Superior temporal gyrus (tissue), 1 donor: ENCODE measurements around the gene KSR1.
"Not testable (repeated sequence)": the region's sequence is repeated elsewhere in the genome, so short reads cannot be mapped to it uniquely, and the experiment has no call there.

Source experiments
- DNase-seq: peaks from one replicate; pipeline ENCODE4 v3.0.0-alpha.2; 2016; ENCODE audit errors: extremely low spot score

KSR1 gene

DNA sequence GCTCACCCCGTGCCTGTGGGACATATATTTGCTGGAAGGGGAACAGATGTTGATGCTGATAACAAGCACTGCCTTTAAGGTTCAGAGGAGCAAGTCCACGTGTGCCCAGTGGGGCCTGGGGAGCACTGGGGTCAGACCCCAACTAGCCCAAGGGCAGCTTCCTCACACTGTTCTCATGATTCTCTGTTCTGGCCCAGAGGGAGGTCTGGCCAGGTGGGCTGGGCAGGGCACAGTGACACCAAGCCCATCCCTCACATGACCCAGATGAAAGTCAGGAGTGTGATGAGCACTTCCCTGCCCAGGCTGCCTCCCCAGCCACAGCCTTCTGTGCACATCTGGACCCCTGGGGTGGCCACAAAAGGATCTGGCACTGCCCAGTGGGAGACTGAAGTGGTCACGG is 29.8 kb upstream of the KSR1 start:
- not testable (repeated sequence) for DNase-seq

DNA sequence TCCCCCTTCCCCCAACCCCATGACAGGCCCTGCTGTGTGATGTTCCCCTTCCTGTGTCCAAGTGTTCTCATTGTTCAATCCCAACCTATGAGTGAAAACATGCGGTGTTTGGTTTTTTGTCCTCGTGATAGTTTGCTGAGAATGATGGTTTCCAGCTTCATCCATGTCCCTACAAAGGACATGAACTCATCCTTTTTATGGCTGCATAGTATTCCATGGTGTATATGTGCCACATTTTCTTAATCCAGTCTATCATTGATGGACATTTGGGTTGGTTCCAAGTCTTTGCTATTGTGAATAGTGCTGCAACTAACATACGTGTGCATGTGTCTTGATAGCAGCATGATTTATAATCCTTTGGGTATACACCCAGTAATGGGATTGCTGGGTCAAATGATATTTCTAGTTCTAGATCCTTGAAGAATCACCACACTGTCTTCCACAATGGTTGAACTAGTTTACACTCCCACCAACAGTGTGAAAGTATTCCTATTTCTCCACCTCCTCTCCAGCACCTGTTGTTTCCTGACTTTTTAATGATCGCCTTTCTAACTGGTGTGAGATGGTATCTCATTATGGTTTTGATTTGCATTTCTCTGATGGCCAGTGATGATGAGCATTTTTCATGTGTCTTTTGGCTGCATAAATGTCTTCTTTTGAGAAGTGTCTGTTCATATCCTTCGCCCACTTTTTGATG is 28.9 kb upstream of the KSR1 start:
- not testable (repeated sequence) for DNase-seq

DNA sequence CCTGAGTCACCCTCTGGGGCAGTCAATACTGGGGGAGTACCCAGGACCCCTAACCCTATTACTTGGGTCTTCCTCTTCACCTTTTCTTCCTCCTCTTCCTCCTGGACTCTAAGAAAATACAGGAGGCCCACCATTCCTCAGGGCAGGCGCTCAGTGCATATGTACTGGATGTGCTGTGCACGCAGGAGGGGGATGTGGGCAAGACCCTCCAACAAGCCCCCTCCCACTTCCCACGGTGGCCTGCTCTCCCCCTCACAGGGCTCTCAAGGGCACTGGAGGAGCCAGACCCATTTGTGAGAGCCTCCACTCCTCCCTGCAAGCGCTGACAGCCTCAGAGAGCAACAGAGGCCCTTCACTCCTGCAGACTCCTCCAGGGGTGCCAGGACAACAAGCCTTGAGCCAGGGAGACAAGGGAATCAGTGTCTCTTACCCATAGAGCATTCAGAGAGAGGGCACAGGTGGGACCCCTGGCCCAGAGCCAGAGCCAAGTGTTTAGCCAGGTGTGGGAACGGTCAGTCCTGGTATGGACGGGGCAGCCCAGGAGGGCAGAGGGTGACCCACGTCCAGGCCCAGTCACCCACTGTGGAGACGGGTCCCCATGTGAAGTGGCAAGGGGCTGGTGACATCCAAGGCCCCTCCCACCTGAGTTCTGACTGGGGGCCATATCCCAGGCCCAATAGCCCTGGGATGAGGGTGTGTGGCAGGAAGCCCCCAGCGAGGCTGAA is 27.3 kb upstream of the KSR1 start:
- no peak for DNase-seq

DNA sequence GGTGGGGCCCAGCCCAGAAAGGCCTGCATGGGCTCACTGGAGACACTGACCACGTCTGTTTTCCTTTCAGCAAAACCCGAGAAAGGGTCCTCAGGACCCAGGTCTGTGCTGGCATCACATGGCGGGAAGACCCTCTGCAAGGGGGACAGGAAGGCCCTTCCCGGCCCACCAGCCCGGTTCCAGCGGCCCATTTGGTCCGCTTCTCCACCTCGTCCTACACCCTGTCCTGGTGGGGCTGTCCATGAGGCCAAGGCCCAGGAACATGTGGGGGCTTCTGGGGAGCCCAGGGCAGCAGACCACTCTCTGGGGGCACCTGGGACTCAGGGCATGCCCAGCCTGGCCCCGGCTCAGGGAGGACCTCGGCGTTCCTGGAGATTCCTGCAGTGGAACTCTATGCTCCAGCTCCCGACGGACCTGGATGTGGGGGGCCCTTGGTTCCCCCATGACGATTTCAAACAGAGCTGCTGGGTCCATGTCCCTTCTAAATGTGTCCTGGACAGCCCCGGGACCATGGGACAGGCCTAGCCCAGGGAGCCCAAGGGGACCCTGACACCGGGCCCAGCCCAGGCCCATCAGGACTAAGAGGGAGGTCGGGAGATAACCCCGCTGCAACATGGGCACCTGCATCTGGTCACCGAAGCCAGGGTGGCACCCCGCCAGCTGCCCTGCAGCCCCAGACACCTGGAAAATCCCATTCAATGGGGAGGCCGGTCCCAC is 26.4 kb upstream of the KSR1 start:
- DNase-seq = no peak

DNA sequence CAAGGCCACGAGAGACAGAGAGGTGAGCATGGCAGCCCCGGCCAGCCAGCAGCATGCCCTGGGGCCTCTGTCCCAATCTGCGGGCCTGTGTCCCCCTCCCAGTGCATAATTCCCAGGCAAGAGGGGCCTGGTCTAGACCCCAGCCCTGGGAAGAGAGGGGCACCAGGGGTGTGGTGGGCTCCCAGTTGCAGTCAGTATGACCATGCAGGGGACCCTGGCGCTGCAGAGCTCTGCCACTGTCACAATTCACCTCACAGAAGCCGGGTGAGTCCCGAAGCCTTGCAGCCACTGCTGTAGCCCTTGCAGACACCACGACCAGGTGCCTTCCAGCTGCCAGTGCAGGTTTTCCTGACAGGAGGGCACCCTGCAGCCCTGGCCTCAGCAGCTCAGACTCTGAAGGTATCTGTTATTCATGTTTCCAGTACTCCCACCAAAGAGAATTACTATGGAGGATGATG is 25.8 kb upstream of the KSR1 start:
- DNase-seq = no peak

DNA sequence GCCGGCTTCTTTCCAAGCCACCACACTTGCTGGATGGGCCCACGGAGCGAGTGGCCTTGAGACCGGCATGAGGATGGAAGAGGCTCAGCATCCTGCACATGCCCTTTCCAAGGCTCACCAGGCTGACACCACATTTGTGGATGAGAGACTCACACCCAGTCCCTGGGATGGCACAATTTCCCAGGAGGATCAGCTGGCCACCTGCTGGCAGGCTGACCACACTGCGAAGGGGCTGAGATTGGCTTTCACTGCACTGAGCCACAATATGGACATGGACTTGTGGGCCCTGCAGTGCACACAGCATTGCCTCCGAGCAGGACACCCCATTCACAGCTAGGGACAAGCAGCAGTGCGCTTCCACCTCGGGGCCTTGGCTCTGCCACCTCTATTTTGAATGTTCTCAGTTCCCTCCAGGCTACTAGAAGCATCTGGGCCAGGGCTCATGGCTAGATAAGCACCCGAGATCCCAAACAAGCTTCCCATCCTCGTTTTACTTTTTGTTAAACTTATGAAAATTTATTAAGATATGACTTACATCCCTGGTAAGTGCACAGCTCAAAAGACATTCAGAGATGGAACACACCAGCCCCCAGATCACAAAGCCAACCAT is 25.3 kb upstream of the KSR1 start:
- no peak for DNase-seq

DNA sequence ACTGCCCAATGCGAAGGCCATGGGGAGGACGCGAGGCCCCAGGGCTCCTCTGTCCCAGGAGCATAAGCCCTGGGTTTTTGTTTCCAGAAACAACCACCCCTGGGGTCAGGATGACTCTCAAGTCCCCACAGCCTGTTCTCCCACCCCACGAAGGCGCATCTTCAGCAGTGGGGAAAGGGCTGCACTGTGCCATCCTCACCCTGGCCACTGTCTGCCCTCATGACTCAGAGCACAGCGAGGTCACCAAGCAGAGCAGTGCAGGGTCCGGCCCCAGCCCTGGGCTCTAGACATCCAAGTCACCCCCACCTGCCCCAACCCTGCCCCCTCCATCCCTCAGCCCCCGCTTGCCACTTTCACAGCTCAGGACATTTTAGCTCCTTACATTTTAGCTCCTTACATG is 22.7 kb upstream of the KSR1 start:
- no peak for DNase-seq

DNA sequence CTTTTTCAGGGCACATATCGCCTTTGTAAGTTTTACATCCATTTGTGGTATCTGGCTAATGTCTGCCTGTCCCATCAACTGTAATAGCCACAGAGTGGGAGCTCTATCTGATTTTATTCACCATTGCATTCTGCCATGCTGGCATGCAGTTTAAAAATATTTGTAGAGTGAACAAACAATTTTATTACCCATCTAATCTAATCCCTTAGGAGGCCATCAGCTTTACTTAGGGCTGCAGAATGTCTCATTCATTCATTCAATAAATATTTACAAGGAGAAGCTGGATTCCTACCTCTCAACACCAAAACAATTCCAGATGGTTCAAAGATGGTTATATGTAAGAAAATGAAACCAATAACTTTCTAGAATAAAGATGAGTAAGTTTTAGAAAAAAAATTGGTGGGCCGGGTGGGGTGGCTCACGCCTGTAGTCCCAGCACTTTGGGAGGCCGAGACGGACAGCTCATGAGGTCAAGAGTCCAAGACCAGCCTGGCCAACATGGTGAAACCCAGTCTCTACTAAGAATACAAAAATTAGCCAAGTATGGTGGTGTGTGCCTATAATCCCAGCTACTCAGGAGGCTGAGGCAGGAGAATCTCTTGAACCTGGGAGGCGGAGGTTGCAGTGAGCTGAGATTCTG is 20.7 kb upstream of the KSR1 start:
- DNase-seq = not testable (repeated sequence)

DNA sequence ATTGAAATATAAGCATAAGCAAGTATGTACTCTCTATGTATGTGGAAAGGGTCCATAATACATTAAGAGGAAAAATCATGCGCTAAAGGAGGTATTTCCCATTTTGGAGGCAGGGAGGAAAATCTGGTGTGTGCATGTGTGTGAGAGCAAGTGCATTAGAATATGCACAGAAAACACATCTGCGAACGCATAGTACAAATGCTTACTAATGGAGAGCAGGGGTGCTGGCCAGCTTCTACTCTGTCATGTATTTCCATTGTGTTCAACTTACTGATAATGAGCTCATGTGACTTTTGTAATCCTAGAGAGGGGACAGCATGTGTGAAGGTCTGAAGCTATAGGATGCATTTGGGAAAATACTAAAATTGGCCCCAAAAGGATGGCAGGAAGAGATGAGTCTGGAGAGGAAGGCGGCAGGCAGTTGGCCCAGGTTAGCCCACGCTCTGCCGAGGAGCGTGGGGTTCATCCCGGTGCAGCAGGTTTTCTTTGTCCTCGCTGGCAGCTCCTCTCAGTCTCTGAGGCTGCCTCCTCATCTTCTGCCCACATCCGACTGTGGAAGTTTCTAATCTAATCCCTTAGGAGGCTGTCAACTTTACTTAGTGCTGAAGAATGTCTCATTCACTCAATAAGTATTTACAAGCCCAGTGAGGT is 17.8 kb upstream of the KSR1 start:
- DNase-seq = peak; percentile 13

DNA sequence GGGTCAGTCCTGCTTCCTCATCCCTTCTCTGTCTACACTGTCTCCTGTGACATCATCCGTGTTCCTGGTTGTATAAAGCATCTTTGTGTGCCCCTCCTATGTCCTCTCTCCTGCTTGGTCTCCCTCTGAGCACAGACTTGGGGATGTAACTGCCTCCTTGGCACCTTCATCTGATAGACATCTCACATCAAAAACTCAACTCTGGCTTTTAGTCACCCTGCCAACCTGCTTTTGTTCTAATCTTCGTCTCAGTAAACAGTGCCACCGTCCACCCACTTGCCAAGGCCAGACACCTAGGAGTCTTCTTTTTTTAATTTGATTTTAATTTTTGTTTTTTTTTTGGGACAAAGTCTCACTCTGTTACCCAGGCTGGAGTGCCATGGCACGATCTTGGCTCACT is 16.9 kb upstream of the KSR1 start:
- DNase-seq = no peak

DNA sequence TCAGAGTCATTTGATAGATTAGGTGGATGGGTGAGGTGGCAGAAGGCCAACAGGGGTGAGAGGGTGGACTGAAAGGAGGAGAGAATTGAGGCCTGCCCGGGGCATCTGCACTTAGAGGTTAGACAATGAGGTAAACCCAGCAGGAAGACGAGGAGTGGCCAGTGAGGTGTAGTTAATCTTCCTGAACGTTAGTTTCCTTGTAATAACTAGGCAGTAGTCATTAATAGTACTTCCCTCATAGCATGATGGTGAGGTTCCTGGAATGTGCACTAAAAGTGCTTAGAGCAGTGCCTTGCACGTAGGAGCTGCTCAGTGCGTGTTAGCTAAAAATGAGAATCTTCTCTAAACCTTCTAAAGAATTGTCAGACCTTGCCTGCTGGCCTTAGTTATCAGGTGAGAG is 13.5 kb upstream of the KSR1 start:
- DNase-seq = no peak

DNA sequence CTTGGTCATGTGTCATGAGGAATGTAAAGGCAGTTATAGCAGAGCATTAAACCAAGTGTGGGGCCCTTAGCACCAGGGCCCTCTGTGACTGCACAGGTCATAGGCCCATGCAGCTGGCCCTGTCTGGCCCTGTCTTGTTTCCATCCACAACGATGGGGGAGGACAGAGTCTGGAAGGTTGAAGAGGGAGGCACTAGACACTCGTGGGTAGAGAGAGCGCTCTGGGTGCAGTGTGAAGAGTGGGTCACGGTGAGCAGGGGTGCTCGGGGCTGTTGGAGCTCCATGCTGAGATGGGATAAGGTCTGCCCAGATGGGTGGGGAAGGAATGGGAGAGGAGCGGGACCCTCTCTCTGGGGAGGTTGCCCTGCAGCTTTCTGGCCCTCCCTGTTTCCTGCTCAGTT is 12.8 kb upstream of the KSR1 start:
- DNase-seq = no peak

DNA sequence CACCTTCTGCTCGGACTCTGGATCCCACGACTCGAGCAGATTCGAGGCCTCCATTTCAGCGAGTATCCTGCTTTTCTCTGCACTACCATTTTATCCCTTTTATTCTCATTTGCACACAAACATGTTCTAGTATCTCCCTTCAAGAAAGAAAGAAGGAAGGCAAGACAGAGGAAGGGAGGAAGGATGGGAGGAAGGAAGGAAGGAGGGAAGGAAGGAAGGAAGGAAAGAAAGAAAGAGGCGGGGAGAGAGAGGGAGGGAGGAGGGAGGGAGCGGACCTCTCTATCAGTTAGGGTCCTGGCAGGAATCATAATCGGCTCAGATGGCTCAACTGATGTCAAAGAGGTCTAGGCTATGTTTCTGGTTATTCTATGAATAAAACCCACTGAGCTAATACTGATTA is 10.3 kb upstream of the KSR1 start:
- no peak for DNase-seq

DNA sequence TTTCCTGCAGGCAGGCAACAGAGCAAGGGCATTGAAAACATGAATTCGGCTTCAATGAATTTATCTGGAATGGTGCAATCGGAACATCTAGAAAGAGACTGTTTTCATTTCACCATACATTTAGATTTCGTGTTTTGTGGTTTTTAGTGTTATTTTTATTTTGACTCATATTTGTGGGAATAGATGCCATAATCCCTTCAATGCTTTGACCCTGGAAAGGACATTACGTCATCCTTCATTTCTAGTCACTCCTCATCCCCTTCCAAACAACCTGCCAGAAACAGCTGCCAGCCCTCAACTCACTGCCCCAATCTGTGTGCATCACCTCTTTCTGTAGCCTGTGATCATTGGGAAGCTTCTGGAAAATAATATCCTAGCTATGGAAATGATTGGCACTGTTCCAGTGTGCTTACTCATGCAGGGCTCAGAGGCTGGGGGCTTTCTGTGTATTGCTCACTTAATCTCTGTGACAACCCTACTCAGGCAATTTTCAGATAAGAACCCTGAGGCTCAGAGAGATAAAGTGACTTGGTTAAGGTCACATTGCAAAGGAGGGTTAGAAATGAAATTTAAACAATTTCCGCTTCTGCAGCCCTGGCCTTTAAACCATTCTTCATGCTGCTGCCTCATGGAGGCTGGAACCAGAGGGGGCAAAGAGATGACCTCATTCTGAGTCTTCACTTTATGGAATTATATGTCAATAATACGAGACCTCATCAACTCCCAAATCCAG is 9.5 kb upstream of the KSR1 start:
- DNase-seq = no peak

DNA sequence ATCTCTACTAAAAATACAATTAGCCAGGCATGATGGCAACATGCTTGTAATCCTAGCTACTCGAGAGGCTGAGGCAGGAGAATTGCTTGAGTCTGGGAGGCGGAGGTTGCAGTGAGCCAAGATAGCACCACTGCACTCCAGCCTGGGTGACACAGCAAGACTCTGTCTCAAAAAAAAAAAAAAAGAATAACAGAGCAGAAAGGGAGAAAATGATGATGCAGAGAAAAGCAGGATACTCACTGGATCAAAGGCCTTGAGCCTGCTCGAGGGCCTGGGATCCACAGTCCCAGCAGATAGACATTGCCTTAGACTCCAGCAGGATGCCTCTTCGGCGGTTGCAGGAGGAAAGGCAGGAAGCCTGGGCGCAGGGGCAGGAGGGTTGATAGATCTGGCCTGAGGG is 7.7 kb upstream of the KSR1 start:
- DNase-seq = not testable (repeated sequence)

DNA sequence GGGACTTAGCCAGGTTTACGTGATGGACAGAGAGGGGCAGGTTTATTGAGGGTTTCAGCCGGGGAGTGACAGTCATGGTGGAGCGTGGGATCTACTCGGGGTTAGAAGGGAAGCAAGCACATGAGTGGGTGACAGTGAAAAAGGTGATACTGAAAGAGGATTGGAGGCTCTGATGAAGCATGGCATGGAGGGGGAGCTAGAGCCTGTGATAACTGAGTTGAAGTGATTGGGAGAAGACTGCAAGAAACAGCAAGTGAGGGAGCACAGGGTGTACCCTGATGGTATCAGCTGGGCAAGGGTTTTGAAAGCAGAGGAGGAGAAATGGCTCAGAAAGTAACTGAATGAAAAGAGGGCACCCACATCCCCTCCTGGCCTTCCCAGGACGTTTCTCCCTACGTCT is 6.7 kb upstream of the KSR1 start:
- DNase-seq = no peak

DNA sequence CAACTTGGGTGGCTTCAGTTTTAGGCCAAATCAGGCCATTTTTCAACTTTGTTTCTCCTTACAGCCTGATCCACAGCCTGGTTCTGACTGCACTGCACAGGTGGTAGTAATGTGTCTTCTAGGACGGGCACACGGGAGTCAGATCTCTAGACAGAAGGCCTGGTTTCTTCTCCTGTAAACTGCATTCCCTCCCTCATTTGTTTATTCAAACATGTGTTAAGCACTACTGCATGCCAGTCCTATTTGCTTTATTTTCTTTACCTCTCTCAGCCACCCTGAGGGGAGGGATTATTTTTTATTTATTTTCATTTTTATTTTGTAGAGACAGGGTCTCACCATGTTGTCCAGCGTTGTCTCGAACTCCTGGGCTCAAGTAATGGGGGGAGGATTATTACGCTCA is 6.3 kb upstream of the KSR1 start:
- no peak for DNase-seq

DNA sequence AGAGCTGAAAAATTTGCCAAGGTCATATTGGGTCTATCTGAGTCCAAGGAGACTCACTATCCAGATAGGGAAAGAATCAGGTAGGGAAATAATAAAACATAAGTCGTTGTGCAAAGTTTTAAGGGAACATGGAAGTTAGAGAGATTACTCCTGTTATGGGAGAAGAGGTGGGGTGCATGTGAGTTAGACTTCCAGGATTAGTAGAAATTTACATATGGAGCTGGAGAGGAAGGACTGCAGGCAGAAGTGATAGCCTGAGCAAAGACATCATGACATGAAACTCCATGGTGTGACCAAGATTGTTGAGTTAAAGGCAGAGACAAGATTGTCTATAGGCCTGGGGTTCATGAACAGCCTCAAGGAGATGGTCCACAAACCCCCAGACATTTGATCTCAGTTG is 5.8 kb upstream of the KSR1 start:
- no peak for DNase-seq

DNA sequence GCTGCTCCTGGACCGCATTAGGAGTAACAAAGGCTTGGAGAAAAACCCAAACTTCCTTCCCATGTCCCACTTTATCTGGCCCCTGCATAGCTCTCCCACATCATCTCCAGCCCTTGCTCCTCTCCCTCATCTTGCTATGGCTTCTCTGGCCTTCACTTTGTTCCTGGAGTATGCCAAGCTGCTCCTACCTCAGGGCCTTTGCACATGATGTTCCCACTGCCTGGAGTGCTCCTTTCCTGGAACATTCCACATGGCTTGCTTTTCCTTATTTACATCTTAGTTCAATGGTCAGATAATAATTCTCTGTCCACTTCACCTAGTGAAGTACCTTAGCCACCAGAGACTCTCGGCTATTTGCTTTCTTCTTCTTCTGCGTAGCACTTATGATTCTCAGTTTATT is 4.3 kb upstream of the KSR1 start:
- no peak for DNase-seq

DNA sequence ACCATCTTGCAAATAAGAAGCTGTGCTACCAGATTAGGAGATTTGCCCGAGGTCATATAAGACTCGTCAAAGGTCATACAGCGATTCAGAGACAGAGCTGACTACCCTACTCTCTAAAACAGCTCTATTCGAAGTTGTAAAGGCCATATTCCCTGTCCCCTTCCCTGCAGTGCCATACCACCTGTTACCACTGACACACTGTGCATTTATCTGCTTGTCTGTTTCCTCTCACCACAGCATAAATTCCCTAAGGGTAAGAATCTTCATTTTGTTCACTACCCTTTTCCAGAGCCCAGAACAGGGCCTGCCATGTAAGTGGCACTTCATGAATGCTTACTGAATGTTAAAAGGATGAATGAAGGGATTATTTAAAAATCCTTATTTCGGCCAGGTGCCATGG is 3.4 kb upstream of the KSR1 start:
- DNase-seq = no peak

DNA sequence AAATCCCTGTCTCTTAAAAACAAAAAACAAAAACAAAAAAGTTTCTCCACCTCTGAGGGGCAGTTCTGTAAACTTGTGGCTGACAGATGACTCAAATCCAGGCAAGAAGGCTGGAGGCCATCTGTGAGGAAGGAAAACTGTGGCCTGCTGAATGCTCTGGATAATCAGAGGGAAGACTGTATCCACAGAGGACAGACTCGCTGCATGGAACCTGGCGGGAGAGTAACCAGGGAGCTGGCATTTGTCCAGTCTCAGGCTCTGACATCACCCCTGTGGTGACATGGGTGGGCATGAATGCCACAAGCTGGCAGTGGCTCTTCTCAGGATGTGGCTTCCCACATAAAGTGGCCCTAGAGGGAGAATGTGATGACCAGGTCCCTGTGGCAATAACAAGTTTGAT is 2.8 kb upstream of the KSR1 start:
- no peak for DNase-seq
